Nephron progenitor cell (in vitro differentiated cells): ENCODE measurements around the gene KCNQ1.
A peak's percentile ranks its signal among the peaks of the same experiment; 100 is the strongest.

Experiments
- DNase-seq: peaks from one replicate; pipeline ENCODE4 v3.0.0; 2021
- H3K27ac Mint-ChIP-seq: 2 replicates; pipeline ENCODE4 v1.8.0; 2021; ENCODE audit warnings: mild to moderate bottlenecking, moderate library complexity, mixed read lengths
- H3K27me3 Mint-ChIP-seq: 2 replicates; pipeline ENCODE4 v1.8.0; 2021; ENCODE audit warnings: mild to moderate bottlenecking, low read depth, mixed read lengths; ENCODE audit not compliant: poor library complexity
- H3K36me3 Mint-ChIP-seq: 2 replicates; pipeline ENCODE4 v1.8.0; 2021; ENCODE audit warnings: low read depth, mixed read lengths
- H3K4me1 Mint-ChIP-seq: 2 replicates; pipeline ENCODE4 v1.8.0; 2021; ENCODE audit warnings: mixed read lengths
- H3K4me3 Mint-ChIP-seq: 2 replicates; pipeline ENCODE4 v1.8.0; 2021; ENCODE audit warnings: mild to moderate bottlenecking, moderate library complexity, mixed read lengths
- H3K9me3 Mint-ChIP-seq: 2 replicates; pipeline ENCODE4 v1.8.0; 2021; ENCODE audit warnings: mild to moderate bottlenecking, moderate library complexity, mixed read lengths
- CTCF ChIP-seq: fragments of 200-600 bp; sonication (generic); IDR thresholded peaks from 2 replicates; pipeline ENCODE4 v1.5.0; 2021; ENCODE audit warnings: antibody characterized with exemption

KCNQ1 gene

GRCh38 chr11:2883640-2883978, 438.8 kb downstream of the KCNQ1 start:
- DNase-seq = no peak
- peaks cover 36% of the 10 kb centered on the region for H3K4me1 Mint-ChIP-seq
- H3K36me3 Mint-ChIP-seq = peaks cover 22% of the 10 kb centered on the region
- H3K27me3 Mint-ChIP-seq = peaks cover 15% of the 10 kb centered on the region
- peaks cover 5% of the 10 kb centered on the region for H3K9me3 Mint-ChIP-seq
- TF ChIP-seq CTCF = no peak
- H3K27ac Mint-ChIP-seq = no peak overlapping the region
- peak overlapping the region; percentile 93 for H3K4me3 Mint-ChIP-seq

- peak overlapping the region; percentile 93 for H3K4me3 Mint-ChIP-seq
Measured at GRCh38 chr11:2883979-2884815, 439.4 kb downstream of the KCNQ1 start.

GRCh38 chr11:2885017-2885677, 440.3 kb downstream of the KCNQ1 start:
- H3K27me3 Mint-ChIP-seq = peaks cover 14% of the 10 kb centered on the region
- H3K9me3 Mint-ChIP-seq = no peaks in the 10 kb centered on the region
- peak; percentile 64 for DNase-seq
- no peak for TF ChIP-seq CTCF
- H3K27ac Mint-ChIP-seq = peak overlapping the region; percentile 21
- H3K36me3 Mint-ChIP-seq = peaks cover 11% of the 10 kb centered on the region
- H3K4me1 Mint-ChIP-seq = peaks cover 42% of the 10 kb centered on the region
- H3K4me3 Mint-ChIP-seq = peak overlapping the region; percentile 94

More at GRCh38 chr11:2883979-2884815, 439.4 kb downstream of the KCNQ1 start:
- Mint-ChIP-seq H3K36me3 (peaks cover 16% of the 10 kb centered on the region), H3K27ac (no peak overlapping the region), H3K27me3 (peaks cover 14% of the 10 kb centered on the region), H3K4me1 (peaks cover 36% of the 10 kb centered on the region), H3K9me3 (no peaks in the 10 kb centered on the region)
- peak; percentile 59 for DNase-seq
- TF ChIP-seq CTCF = no peak

GRCh38 chr11:2885678-2886081, 440.9 kb downstream of the KCNQ1 start, which contains the start of gene CDKN1C:
Gene CDKN1C, minus strand, starts transcription at chr11:2885775. Its CDS starts 319 bp downstream, at chr11:2885456.
- no peak for TF ChIP-seq CTCF
- Mint-ChIP-seq H3K9me3 (no peaks in the 10 kb centered on the region), H3K4me1 (peaks cover 43% of the 10 kb centered on the region), H3K36me3 (peaks cover 11% of the 10 kb centered on the region), H3K4me3 (peak within 1 kb of the TSS; percentile 94), H3K27ac (peak within 1 kb of the TSS; percentile 21), H3K27me3 (peaks cover 14% of the 10 kb centered on the region)
- DNase-seq = peak; percentile 91

- no peak overlapping the region for H3K27ac Mint-ChIP-seq
- peaks cover 46% of the 10 kb centered on the region for H3K4me1 Mint-ChIP-seq
- H3K9me3 Mint-ChIP-seq = no peaks in the 10 kb centered on the region
- H3K27me3 Mint-ChIP-seq = peaks cover 14% of the 10 kb centered on the region
- H3K4me3 Mint-ChIP-seq = peak overlapping the region; percentile 65
- peak; percentile 73 for DNase-seq
- no peak for TF ChIP-seq CTCF
- H3K36me3 Mint-ChIP-seq = peaks cover 11% of the 10 kb centered on the region
Measured at GRCh38 chr11:2886191-2886894, 441.5 kb downstream of the KCNQ1 start.
